ENCODE measurements around the gene ADAMTSL4.

Gene ADAMTSL4

DNA sequence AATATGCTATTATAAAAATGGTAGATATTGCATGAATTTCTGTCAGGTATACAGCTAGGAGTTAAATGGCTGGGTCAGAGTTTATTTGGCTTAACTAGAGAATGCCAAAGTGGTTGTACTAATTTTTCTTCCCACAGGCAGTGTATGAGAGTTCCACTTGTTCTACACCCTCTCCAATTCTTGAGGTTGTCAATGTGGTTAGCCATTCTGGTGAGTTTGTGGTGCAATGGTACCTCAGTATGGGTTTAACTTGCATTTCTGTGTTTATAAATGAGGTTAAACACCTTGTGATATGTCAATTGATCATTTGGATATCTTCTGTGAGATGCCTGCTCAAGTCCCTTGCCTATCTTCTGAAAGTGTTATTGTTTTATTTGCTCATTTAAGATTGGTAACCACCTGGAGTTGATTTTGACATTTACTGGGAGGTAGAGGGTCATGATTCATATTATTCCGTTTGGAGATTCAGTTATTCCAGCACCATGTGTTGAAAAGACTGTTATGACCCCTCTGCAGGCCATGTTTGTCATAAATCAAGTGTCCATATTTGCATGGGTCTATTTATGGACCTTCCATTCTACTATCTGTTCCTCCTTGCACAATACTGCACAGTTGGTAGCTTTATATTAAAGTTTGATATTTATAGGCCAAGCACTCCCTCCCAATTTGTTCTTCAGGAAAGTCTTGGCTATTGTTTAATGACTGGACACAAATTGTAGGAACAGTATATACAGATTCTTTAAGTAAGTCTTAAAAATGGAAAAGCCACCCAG lies 27.8 kb upstream of the ADAMTSL4 start:
- TF ChIP-seq CTCF (IDR thresholded peaks at IDR 0.05; ENCODE audit: borderline replicate concordance, insufficient read depth, low read depth, low read length), result no peak

DNA sequence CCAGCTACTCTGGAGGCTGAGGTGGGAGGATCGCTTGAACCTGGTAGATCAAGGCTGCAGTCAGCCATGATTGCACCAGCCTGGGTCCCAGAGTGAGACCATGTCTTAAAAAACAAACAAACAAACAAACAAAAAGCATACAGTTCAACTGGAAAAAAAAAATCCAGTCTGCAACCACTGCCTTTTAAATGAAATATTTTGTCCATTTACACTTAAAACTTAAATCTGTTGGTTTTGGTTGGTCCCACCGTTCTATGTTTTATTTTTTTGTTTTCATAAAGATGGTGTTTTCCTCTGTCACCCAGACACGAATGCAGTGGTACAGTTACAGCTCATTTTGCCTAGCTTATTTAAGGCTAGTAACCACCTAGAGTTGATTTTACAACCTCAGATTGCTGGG lies 23.9 kb upstream of the ADAMTSL4 start:
- no peak for TF ChIP-seq CTCF (IDR thresholded peaks at IDR 0.05; ENCODE audit: borderline replicate concordance, insufficient read depth, low read depth, low read length)
- H3K4me3 ChIP-seq (ENCODE audit: low read depth, low read length), result no peak overlapping the region

More for the DNA sequence above, 27.8 kb upstream of the ADAMTSL4 start:
- H3K4me3 ChIP-seq (ENCODE audit: low read depth, low read length), result no peak overlapping the region

- TF ChIP-seq CTCF (IDR thresholded peaks at IDR 0.05; ENCODE audit: borderline replicate concordance, insufficient read depth, low read depth, low read length), result no peak
- no peak overlapping the region for H3K4me3 ChIP-seq (ENCODE audit: low read depth, low read length)
Observed at GRCh38 chr1:150528196-150528595, 21.0 kb upstream of the ADAMTSL4 start.

- H3K4me3 ChIP-seq (ENCODE audit: low read depth, low read length), result no peak overlapping the region
- no peak for TF ChIP-seq CTCF (IDR thresholded peaks at IDR 0.05; ENCODE audit: borderline replicate concordance, insufficient read depth, low read depth, low read length)
Observed at GRCh38 chr1:150529017-150529416, 20.2 kb upstream of the ADAMTSL4 start.

DNA sequence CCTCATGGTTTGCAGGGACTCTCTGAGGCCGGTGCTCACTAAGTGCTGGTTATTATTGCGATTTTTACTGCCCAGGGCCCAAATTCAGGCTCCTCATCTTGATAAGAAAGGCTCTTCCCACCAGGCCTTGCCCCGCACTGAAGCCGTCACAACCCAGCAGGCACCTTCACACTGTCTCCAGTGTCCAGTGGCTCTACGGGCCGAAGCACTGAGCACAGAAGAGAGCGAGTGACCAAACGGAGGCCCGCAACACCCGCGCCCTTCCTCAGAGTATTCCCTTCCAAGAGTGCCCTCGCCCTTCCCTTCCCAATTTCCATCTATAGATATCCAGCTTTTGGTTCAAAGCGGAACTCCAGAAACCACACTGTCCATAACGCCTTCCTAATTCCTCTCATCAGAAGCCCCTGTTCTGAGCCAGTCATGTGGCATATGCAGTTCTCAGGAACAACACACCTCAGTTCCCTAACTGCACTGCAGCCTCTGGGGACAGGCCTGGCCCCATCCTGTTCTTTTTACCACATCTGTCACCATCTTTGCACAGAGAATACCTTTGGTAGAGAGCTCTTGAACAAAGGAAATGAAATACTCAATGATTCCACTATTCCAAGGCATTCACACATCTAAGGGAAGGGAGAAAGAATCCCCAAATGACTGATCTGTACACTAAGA lies 18.6 kb upstream of the ADAMTSL4 start:
- no peak for TF ChIP-seq CTCF (IDR thresholded peaks at IDR 0.05; ENCODE audit: borderline replicate concordance, insufficient read depth, low read depth, low read length)
- H3K4me3 ChIP-seq (ENCODE audit: low read depth, low read length), result no peak overlapping the region

DNA sequence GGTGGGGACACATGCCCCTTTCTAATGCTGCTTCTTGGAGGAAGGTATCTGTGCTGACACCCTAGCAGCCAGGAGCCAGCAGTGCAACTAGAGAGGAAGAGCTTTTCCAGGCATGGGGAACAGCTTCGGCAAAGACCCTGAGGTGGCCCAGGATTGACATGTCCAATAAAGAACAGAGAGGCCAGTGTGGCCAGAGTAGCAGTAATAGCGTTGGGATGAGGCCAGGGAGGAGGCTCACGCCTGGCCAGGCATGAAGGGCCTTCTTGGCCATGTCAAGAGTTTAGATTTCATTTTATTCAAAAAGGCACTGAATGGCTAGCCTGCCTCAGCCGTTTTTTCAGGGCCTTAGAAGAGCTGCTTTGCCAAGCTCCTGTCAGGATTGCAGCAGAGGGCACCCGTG lies 16.3 kb upstream of the ADAMTSL4 start:
- H3K4me3 ChIP-seq (ENCODE audit: low read depth, low read length), result no peak overlapping the region
- no peak for TF ChIP-seq CTCF (IDR thresholded peaks at IDR 0.05; ENCODE audit: borderline replicate concordance, insufficient read depth, low read depth, low read length)

DNA sequence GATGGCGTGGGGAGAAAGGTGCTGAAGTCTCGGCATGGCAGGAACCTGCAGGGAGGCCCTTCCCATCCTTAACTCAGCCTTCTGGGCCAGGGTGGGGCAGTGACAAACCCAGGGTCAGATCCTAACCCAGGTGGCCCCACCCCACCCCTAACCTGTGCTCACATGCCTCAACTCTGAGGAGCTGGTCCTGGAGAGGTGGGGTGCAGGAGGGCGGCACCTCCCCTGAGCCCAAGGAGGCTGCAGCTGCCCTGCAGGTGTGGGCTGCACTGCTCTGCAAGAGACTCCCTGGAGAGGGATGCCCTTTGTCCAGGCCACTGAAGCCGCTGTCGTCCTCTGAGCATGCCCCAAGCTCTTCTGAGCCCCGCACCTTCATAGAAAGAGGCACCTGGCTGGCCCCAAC lies 15.2 kb upstream of the ADAMTSL4 start:
- TF ChIP-seq CTCF (IDR thresholded peaks at IDR 0.05; ENCODE audit: borderline replicate concordance, insufficient read depth, low read depth, low read length), result no peak

More for the DNA sequence above, 15.2 kb upstream of the ADAMTSL4 start:
- no peak overlapping the region for H3K4me3 ChIP-seq (ENCODE audit: low read depth, low read length)
